ENCODE measurements around the gene NOP10. TPM values are rescaled to one million over a fixed set of nuclear protein-coding genes. Genes with fewer than 3 reads are reported as not detected.

Gene NOP10
- total RNA-seq, 6 donors from 2014 or later: 75.4 to 177 (median 104) TPM

GRCh38 chr15:34367101-34368081 is 24.5 kb upstream of the NOP10 start, which contains the start of gene LPCAT4:
Gene LPCAT4, minus strand, starts transcription at chr15:34367196. Its CDS starts 96 bp downstream, at chr15:34367100.
- Histone ChIP-seq H3K9me3 (no peaks in the 10 kb centered on the region), H3K27ac (peak within 1 kb of the TSS; percentile 95 to 99 (median 96)), H3K27me3 (no peaks in the 10 kb centered on the region), H3K4me3 (peak within 1 kb of the TSS; percentile 85 to 100 (median 92)), H3K36me3 (peaks cover 0 to 3% (median 0%) of the 10 kb centered on the region in 4 donors), H3K4me1 (peaks cover 15 to 19% (median 16%) of the 10 kb centered on the region in 4 donors)
- DNase-seq: peak; percentile 95 to 97
- WGBS, 2 donors: 0% methylated on average over 7 to 30 of the region's 80 CpGs
- TF ChIP-seq POLR2AphosphoS5 (IDR thresholded peaks at IDR 0.05) (peak in 1 of 2 donors; percentile 51), CTCF (IDR thresholded peaks at IDR 0.05) (peak; percentile 94 to 98 (median 98)), EP300 (IDR thresholded peaks at IDR 0.05) (no peak), POLR2A (IDR thresholded peaks at IDR 0.05) (peak in 3 of 4 donors; percentile 27 to 80 (median 79))
- peak; percentile 92 to 98 for ATAC-seq (ENCODE audit: low FRiP score in 2 of 2)

GRCh38 chr15:34366271-34367065 is 23.5 kb upstream of the NOP10 start:
- Histone ChIP-seq H3K27ac (peak overlapping the region; percentile 1 to 99 (median 52)), H3K4me1 (peaks cover 15 to 19% (median 16%) of the 10 kb centered on the region in 4 donors), H3K9me3 (no peaks in the 10 kb centered on the region), H3K4me3 (peak overlapping the region; percentile 85 to 100 (median 92)), H3K27me3 (no peaks in the 10 kb centered on the region), H3K36me3 (peaks cover 0 to 3% (median under 1%) of the 10 kb centered on the region in 4 donors)
- 1 to 2% methylated on average over 25 to 34 of the region's 37 CpGs for WGBS, 2 donors
- DNase-seq (peak; percentile 76 to 87), ATAC-seq (ENCODE audit: low FRiP score in 2 of 2) (peak; percentile 56 to 64)
- TF ChIP-seq CTCF (IDR thresholded peaks at IDR 0.05) (no peak), EP300 (IDR thresholded peaks at IDR 0.05) (no peak), POLR2A (IDR thresholded peaks at IDR 0.05) (no peak), POLR2AphosphoS5 (IDR thresholded peaks at IDR 0.05) (no peak)

GRCh38 chr15:34365836-34366235 is 22.9 kb upstream of the NOP10 start:
- DNase-seq (no peak), ATAC-seq (ENCODE audit: low FRiP score in 2 of 2) (no peak)
- Histone ChIP-seq H3K36me3 (peaks cover 0 to 8% (median 3%) of the 10 kb centered on the region in 4 donors), H3K4me1 (peaks cover 15 to 19% (median 16%) of the 10 kb centered on the region in 4 donors), H3K27ac (peak overlapping the region in 3 of 4 donors; percentile 42 to 99 (median 63)), H3K9me3 (no peaks in the 10 kb centered on the region), H3K4me3 (peak overlapping the region in 3 of 4 donors; percentile 92 to 100 (median 93)), H3K27me3 (no peaks in the 10 kb centered on the region)
- no peak for TF ChIP-seq POLR2A (IDR thresholded peaks at IDR 0.05)
- TF ChIP-seq CTCF (IDR thresholded peaks at IDR 0.05): no peak
- no peak for TF ChIP-seq EP300 (IDR thresholded peaks at IDR 0.05)
- no peak for TF ChIP-seq POLR2AphosphoS5 (IDR thresholded peaks at IDR 0.05)
- WGBS, 2 donors: 40 to 52% methylated on average over 5 of the region's 5 CpGs

GRCh38 chr15:34365091-34365825 is 22.3 kb upstream of the NOP10 start:
- ATAC-seq (ENCODE audit: low FRiP score in 2 of 2) (no peak), DNase-seq (peak in 1 of 2 donors; percentile 45)
- TF ChIP-seq POLR2AphosphoS5 (IDR thresholded peaks at IDR 0.05) (no peak), POLR2A (IDR thresholded peaks at IDR 0.05) (no peak), CTCF (IDR thresholded peaks at IDR 0.05) (no peak), EP300 (IDR thresholded peaks at IDR 0.05) (no peak)
- Histone ChIP-seq H3K36me3 (peaks cover 0 to 12% (median 6%) of the 10 kb centered on the region in 4 donors), H3K27me3 (no peaks in the 10 kb centered on the region), H3K27ac (peak overlapping the region in 2 of 4 donors; percentile 42 to 99), H3K4me1 (peaks cover 15 to 19% (median 16%) of the 10 kb centered on the region in 4 donors), H3K4me3 (peak overlapping the region in 2 of 4 donors; percentile 93 to 100), H3K9me3 (no peaks in the 10 kb centered on the region)
- 82 to 86% methylated on average over 16 of the region's 16 CpGs for WGBS, 2 donors

Data from upper lobe of left lung (tissue), 6 donors.